SK-N-DZ (cell line): ENCODE results near the gene LY86.
"Not testable (repeated sequence)": the region's sequence is repeated elsewhere in the genome, so short reads cannot be mapped to it uniquely, and the experiment has no call there.

Experiments
- DNase-seq: peaks from one replicate; pipeline ENCODE4 v3.0.0-alpha.2; 2015; ENCODE audit warnings: low spot score

Gene LY86

DNA sequence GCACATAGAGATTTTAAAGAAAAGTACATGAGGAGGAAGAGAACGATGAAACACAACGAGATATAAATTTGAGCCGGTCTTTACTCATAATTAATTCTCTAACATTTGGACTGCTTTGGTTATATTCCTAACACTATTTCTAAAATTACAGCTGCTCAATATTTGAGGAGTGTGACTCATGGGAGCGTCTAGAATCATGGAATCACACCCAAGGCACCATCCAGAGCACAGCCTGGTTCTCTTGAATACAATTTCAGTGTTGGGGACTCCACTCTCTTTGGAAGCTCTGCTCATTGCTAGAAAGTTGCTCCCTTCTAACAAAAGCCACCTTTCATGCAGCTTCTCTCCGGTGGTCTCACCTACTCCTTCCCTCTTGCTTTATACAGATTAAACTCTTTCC is 64.4 kb downstream of the LY86 start:
- DNase-seq: no peak

DNA sequence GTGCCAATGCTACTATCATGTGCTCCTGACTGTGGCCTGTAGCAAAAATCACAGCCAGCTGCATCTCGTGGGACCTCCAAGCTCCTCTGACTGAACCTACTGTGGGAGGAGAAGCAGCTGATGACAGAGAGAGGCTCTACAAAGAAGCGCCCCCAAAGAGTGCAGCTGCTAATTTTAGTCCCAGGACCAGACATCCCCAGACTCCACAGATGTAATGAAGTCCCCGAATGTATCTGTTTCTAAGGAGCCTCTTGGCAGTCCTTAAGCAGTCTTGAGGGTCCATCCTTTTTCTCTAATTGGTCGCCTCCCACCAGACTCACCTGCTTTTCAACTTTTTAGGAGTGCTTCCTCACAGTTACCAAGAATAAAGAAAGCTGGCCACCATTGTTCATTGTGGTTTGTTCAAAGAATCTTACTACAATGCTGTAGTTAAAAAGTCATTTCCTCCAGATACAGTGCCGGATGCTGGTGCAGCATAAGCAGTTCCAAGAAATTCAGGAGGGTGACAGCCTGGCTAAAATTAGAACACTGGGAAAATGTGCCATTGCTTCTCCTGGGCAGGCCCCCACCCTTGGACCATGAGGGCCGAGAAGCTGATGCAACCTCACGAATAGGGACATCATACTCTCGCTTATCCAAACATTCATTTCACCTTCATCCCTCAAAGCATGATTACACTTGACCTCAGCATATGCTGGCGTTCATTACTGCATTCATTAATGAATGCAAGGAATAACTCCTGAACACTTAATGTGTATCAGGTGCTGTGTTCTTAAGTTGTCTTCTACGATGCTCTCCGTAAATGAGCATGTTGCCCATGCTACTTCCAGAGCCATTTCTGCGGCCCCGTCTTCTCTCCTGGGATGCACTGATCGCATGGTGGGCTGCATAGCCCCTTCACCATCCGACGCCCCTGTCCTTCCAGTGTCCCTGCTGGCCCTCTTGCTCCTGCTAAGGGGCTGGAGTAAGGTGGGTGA is 66.4 kb downstream of the LY86 start:
- no peak for DNase-seq

DNA sequence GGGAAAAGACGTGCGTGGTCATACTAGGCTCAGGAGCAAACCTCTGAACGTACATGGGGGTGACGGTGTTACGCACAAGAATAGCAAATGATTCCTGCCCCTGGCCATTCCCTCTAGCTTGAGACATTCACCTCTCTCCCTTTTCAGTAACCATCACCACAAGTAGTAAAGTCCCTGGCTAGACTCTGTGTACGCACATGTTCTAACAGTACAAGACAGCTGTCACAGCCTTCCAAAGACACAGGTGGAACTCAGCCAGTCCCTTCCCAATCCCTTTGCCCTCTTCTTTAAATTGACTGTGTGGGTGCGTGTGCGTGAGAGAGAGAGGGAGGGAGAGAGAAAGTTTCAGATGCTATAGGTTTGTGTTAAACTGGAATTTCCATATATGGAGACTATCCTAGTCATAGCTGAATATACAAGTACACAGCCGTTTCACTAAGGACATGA is 67.3 kb downstream of the LY86 start:
- no peak for DNase-seq

GRCh38 chr6:6656287-6656686 is 67.8 kb downstream of the LY86 start:
- no peak for DNase-seq

DNA sequence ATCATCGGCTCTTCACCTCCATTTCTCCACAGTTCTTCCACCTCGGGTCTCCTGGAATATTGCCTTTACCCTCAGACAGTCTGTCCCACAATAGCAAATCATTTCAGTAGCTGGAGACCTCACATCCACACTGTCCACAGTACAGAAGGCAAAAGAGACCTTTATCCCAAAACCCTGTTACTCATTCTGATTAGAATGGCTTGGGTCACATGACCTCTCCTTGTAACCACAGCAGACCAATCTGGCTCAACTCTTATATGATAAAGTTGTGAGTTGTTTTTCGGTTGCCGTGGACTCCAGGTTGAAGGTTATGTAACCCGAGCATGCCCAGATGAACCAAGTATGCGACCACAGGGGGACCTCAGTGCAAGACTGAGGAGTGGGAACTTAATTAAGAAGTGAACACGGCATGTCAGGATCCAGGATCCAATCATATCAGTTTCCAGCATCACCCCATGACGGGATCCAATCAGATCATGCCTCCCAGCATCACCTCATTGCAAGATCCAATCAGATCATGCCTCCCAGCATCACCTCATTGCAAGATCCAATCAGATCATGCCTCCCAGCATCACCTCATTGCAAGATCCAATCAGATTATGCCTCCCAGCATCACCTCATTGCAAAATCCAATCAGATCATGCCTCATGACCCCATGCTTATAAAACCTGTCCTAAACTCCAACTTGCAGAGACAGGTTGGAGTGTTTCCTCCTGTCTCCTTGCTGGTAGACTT is 68.7 kb downstream of the LY86 start:
- DNase-seq: no peak

DNA sequence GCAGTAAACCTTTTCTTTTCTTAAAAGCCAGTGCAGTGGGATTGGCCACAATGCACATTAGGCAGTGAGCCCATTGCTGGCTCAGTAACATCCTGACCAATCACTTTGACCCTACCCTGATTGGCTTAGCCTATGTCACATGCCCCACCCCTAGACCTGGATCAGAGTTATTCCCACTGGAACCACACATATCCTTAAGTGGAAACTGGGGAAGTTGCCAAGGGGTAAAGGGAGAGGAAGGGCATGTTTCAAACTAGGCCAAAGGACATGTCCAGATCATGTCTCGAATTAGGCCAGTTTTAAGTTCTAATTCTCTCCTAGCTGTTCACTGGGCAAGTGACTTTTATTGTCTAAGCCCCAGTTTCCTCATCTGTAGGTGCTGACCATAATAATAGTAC is 69.3 kb downstream of the LY86 start:
- no peak for DNase-seq

DNA sequence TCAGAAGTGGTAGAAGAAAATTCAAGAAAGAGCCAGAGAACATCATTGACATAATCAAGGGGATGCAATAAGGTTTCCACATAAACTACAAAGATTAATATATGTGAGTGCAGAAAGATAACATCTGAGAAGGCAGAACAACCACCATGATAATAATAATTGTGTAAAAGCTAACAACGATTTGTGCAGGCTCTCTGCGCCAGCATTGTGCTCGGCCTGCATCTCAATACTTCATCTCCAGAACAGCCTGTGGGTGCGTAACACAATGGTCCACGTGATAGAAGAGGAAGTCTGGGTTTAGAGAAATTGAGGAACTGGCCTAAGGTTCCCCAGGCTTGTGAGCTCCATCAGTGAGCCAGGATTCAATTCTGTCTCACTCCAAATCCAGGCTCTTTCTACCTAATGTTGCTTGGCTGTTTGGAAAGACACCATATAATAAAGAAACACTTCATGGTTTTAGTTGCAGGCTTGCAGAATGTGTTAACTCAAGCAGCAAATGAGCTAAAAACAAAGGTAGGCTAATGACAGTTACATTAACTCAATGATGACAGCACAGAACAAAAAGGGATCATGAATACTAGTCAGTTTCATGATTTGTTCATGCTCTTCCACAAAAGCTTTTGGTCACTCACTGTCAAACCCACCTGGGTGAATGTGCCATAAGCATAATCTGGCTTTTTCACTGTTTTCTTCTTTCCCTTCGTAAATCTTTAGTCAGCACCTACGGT is 71.2 kb downstream of the LY86 start:
- DNase-seq: no peak

GRCh38 chr6:6660339-6661045 is 72.0 kb downstream of the LY86 start:
- no peak for DNase-seq

- DNase-seq: no peak
Measured at GRCh38 chr6:6661191-6661590, 72.7 kb downstream of the LY86 start.

- no peak for DNase-seq
Measured at GRCh38 chr6:6661684-6662083, 73.2 kb downstream of the LY86 start.

DNA sequence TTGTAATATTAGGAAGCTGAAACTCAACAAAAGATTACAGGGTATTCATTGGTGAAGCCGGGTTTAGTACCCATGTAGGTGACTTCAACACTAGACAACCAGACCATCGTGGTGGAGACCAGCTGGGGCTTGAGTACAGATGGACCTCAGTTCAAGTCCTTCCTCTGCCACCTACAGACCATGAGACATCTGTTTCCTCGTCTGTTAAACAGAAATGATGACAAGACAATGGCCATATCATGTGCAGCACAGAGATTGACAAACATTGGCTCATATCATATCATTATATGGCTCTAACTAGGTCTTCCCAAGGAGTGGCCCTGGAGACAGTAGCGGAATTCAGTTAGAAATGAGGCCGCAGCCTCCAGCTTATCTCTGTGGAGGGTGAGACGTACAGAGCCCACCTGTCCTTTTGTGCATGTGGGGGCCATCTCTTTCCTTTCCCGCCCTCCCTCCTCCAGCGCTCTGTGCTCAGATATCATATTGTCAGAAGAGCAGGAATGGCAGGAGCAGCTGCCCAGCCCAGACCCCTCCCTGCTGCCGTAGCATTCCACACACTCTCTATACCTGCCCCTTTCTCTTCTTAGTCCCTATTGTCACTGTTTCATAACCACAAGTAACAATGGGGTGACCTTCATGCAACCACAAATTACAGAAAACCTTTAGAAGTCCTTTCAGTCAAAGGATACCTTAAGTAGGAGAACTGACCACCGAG is 75.1 kb downstream of the LY86 start:
- no peak for DNase-seq

GRCh38 chr6:6665555-6666243 is 77.2 kb downstream of the LY86 start:
- DNase-seq: no peak

- not testable (repeated sequence) for DNase-seq
Measured at GRCh38 chr6:6670150-6670549, 81.6 kb downstream of the LY86 start.

- no peak for DNase-seq
Measured at GRCh38 chr6:6674872-6675271, 86.4 kb downstream of the LY86 start.

- peak; percentile 48 for DNase-seq
Measured at GRCh38 chr6:6676910-6677441, 88.5 kb downstream of the LY86 start.

GRCh38 chr6:6678185-6678671 is 89.7 kb downstream of the LY86 start:
- no peak for DNase-seq

GRCh38 chr6:6678811-6679210 is 90.3 kb downstream of the LY86 start:
- DNase-seq: no peak

DNA sequence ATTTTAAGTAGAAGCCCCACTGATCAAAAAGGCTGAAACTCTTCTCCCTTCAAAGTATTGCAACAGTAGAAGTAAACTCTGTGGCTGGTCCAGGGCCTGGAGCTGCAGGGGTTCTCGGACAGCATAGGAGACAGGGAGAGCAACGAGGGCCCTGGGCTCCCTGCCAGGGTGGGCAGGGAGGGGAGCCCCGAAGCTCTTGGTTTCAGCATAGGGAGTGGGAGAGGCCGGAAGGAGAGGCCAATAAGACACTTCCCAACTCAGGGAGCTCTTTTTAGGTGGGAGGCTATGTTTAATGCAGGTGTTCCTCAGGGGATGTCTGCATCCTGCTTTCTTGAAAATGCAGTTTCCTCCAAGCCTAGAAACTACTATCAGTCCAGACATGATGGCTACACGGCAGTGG is 91.1 kb downstream of the LY86 start:
- no peak for DNase-seq

DNA sequence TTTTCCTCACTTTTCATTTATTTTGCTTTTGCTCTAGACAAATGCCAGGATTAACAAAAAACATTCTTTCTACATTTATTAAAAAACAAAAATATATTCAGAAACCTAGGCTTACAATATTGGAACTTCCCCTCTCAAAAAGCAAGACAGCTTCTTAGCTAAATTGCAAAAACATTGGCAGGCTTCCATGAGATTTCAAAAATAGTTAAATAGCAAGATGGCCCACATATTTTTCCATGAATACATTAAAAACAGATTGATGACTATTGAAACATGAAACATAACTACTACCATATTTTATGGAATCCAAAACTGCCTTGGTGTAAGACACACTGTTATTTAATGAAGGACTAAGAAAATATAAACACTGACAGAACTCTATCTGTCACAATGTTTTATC is 92.0 kb downstream of the LY86 start:
- no peak for DNase-seq
